Measurements from ENCODE around the gene NPAS3. TPM values are rescaled to one million over a fixed set of nuclear protein-coding genes. Genes with fewer than 3 reads are reported as not detected.

NPAS3 gene
- total and polyA plus RNA-seq, 8 donors = 0.23 to 2.8 (median 1.4) TPM

GRCh38 chr14:33844118-33844517 lies 905.4 kb downstream of the NPAS3 start:
- H3K9me3 ChIP-seq = no peaks in the 10 kb centered on the region
- H3K27me3 ChIP-seq = no peaks in the 10 kb centered on the region
- H3K36me3 ChIP-seq = no peaks in the 10 kb centered on the region
- no peak overlapping the region for H3K27ac ChIP-seq
- peaks cover 0 to 5% (median 0%) of the 10 kb centered on the region in 3 donors for H3K4me1 ChIP-seq
- ATAC-seq = no peak
- 81 to 82% methylated on average over 3 of the region's 3 CpGs for WGBS, 2 donors
- intact Hi-C loops (cut with DNase I) = loop anchor here (5.0 to 10.0 kb wide), 3 partner anchors 251 to 381 kb away; no protein-coding TSS in a partner anchor
- no peak overlapping the region for H3K4me3 ChIP-seq
- DNase-seq = no peak
- no peak for FAIRE-seq
- no peak for TF ChIP-seq CTCF (IDR thresholded peaks at IDR 0.05)

- Histone ChIP-seq H3K4me1 (no peaks in the 10 kb centered on the region), H3K4me3 (no peak overlapping the region), H3K9me3 (no peaks in the 10 kb centered on the region), H3K27ac (no peak overlapping the region), H3K27me3 (no peaks in the 10 kb centered on the region), H3K36me3 (no peaks in the 10 kb centered on the region)
- DNase-seq (no peak), FAIRE-seq (no peak), ATAC-seq (no peak)
- no peak for TF ChIP-seq CTCF (IDR thresholded peaks at IDR 0.05)
- intact Hi-C loops (cut with DNase I) = loop anchor here (10.0 kb wide), 2 partner anchors 249 to 379 kb away; no protein-coding TSS in a partner anchor
- WGBS, 2 donors = 72 to 86% methylated on average over 8 of the region's 8 CpGs
Observed at GRCh38 chr14:33846100-33846824, 907.6 kb downstream of the NPAS3 start.

GRCh38 chr14:33847066-33847465 lies 908.4 kb downstream of the NPAS3 start:
- 93 to 100% methylated on average over 1 of the region's 1 CpG for WGBS, 2 donors
- no peak overlapping the region for H3K4me3 ChIP-seq
- no peak overlapping the region for H3K27ac ChIP-seq
- DNase-seq (no peak), FAIRE-seq (no peak), ATAC-seq (no peak)
- no peaks in the 10 kb centered on the region for H3K27me3 ChIP-seq
- TF ChIP-seq CTCF (IDR thresholded peaks at IDR 0.05) = no peak
- H3K9me3 ChIP-seq = no peaks in the 10 kb centered on the region
- H3K4me1 ChIP-seq = no peaks in the 10 kb centered on the region
- intact Hi-C loops (cut with DNase I) = loop anchor here (10.0 kb wide), 2 partner anchors 248 to 378 kb away; no protein-coding TSS in a partner anchor
- H3K36me3 ChIP-seq = no peaks in the 10 kb centered on the region

- Histone ChIP-seq H3K27me3 (no peaks in the 10 kb centered on the region), H3K36me3 (no peaks in the 10 kb centered on the region), H3K27ac (no peak overlapping the region), H3K4me1 (no peaks in the 10 kb centered on the region), H3K9me3 (no peaks in the 10 kb centered on the region), H3K4me3 (no peak overlapping the region)
- intact Hi-C loops (cut with DNase I) = loop anchor here (10.0 kb wide), 2 partner anchors 247 to 377 kb away; no protein-coding TSS in a partner anchor
- no peak for FAIRE-seq
- no peak for ATAC-seq
- DNase-seq = no peak
- TF ChIP-seq CTCF (IDR thresholded peaks at IDR 0.05) = no peak
- 79 to 89% methylated on average over 5 of the region's 5 CpGs for WGBS, 2 donors
Observed at GRCh38 chr14:33848009-33848408, 909.3 kb downstream of the NPAS3 start.

Data from pancreas (tissue), 10 donors.